Activated CD4-positive, alpha-beta T cell treated with anti-CD3 and anti-CD28 coated beads for 48 hours (primary cell): Measurements from ENCODE around the gene ASZ1.

Experiments used
- DNase-seq: peaks from one replicate; pipeline ENCODE4 v3.0.0-alpha.2; 2020

Gene ASZ1

DNA sequence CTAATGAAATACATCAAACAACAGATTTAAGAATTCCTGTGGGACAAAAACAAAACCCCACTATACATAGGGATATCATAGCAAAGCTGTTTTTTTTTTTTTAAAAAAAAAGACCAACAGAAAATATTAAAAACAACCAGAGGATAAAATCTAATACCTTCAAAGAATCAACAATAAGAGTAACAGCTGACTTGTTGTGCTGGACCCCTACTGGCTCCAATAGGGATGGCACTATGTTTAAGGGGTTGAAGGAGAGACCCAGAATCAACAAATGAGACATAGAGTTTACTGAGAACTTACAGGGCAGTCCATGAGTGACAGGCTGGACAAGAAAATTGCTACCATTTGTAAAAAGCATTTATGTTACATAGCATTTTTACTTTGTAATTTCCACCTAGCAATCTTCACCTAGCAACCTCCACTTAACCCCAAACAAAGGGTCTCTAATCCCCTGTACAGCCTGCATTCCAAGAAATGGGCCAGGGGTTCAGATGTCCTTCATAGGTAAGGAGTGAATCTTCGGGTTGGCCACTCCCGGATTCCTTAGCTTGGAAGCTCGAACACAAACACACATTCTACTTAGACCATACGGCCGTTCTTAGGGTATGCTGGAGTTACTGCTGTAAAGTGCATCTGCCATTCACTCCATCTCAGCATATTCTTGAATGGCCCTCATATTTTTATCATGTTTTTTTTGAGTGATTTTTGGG is 25.8 kb downstream of the ASZ1 start:
- DNase-seq: no peak

DNA sequence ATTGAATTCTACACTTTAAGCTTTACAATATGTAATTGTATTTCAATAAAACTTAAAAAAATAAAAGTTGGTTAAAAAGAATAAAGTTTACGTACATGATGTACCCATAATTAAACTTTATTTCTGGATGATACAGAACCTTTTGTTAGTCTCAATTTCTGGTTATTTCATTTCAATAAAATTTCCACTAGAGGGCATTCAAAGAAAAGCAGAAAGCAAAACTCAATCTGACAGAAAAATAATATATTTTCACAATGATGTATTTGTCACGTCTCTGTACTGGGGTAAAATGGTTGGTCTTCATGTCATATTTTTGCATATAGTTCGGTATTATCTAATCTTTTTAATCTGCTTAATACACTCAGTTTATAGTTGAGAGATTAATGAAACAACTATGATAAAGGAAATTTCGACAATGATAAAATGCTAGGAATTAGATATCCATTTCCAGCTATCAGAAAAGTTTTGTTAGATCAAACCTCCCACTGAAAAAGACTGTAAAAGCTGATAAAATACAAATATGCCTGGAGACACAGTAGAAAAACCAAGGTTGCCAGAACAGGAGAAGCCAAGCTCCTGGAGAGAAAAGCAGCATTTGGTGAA is 27.4 kb downstream of the ASZ1 start:
- DNase-seq: no peak

DNA sequence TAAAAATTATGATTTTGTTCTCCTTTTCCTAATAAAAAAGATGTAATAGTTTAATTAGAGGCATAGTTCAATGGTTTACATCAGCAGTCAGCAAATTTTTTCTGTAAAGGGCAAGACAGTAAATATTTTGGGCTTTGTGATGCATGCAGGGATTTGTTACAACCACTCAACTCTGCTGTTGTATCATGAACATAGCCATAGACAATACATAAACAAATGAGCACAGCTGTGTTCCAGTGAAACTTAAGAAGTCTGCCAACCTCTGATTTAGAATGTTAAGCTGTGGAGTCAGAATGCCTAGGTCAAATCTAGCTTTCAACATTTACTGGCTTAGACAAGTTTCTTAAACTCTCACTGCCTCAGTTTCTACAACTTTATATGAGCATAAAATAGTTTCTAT is 31.6 kb downstream of the ASZ1 start:
- no peak for DNase-seq

DNA sequence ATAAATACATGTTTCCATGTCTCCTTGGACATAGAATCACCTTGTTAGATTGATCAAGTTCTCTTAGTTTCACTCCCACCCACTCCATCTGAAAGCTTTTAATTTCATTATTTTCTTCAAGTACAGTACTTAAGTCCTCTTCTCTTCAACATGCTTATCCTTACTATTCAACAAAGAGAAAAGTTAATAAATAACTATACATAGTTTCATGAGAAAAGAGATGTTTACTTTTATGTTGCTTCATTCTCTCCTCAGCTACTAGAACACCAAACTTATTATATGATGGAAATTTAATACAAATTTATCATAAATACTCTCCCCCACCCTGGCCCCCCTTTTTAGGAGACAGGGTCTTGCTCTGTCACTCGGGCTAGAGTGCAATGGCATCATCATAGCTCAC is 33.5 kb downstream of the ASZ1 start:
- DNase-seq: no peak

DNA sequence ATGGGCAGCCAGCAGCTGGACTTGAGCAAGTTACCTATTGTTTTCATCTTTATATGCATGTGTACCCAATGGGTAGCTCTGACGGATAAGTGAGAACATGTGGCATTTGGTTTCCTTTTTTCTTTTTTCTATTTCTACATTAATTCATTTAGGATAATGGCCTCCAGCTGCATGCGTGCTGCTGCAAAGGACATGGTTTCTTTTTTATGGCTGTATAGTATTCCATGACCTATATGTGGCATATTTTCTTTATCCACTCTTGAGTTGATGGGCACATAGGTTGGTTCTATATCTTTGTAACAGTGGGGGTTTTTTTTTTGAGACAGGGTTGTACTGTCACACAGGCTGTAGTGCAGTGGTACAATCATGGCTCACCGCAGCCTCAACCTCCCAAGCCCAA is 37.4 kb downstream of the ASZ1 start:
- DNase-seq: no peak

DNA sequence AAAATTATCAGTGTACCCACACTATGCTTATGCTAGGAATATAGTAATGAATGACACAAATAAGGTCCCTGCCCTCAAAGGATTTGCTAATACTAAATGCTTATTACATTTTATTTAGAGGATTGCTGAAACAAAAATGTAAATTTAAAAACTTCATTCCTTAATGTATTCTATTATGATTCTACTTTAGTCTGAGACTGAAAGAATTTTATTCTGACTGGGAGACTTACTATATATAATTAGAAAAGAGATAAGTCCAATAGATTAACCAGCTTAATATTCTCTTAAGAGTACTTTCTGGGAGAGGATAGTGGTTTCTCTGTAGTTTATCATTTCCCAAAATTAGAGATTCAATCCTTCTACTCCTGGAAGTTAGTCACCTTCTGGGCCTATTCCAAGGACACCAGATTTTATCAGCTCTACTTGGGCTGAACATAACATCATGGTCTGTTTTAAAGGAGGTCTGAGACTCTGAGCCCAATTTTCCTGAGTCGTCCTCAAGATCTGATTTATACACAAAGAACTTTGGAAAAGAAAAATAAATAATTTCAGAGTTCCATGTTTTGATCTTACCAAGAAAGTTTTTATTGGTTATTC is 41.1 kb downstream of the ASZ1 start:
- DNase-seq: no peak

DNA sequence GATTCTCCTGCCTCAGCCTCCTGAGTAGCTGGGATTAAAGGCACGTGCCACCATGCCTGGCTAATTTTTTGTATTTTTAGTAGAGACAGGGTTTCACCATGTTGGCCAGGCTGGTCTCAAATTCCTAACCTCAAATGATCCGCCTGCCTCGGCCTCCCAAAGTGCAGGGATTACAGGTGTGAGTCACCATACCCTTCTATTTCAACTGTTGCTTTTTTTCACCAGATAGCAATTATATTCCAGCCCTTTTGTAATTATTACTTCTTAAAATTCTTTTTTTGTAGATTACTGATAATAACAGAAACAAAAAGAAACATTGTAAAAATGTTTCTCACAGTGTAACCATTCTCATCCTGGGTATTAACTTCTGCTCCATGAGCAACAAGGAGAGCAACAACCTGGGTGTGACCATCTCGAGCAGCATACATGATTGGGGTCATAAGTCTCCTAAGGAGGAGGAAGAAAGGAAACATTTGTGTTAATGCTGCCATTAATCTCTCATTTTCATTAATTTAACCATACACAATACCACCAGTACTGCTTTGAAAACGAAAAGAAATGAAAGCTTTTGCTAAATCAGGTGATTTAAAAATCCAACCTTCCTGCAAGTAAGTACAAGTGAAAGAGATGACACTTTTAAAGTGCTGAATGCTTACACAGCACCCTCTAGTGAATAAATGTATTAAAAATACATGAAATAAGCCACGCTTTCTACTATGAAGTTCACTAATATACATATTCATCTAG is 41.8 kb downstream of the ASZ1 start:
- DNase-seq: no peak

DNA sequence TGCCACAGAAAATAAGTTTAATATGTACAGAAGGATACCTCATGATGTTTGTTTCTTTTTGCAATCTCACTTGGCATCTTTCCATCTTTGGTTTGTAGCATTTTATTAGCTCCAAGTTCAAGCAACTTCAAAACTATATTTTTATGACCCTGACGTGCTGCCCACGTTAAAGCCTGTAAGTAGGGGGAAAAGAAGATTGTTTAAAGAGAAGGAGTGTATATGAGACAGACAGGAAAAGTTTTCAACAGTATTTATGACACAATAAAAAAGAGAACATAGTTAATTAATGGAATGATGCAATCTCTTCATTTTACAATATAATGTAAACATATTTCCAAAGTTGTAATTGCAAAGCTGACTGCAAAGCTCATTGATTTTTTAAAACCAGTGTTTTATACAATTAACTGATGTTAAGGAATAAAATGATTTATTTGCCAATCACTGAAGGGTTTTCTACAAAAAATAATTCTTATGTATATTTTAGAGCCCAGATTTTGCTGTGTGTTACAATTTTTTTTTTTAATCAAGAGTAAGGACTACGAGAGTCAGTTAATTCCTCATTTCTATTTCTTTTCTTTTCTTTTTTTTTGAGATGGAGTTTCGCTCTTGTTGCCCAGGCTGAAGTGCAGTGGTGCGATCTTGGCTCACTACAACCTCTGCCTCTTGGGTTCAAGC is 42.5 kb downstream of the ASZ1 start:
- no peak for DNase-seq

DNA sequence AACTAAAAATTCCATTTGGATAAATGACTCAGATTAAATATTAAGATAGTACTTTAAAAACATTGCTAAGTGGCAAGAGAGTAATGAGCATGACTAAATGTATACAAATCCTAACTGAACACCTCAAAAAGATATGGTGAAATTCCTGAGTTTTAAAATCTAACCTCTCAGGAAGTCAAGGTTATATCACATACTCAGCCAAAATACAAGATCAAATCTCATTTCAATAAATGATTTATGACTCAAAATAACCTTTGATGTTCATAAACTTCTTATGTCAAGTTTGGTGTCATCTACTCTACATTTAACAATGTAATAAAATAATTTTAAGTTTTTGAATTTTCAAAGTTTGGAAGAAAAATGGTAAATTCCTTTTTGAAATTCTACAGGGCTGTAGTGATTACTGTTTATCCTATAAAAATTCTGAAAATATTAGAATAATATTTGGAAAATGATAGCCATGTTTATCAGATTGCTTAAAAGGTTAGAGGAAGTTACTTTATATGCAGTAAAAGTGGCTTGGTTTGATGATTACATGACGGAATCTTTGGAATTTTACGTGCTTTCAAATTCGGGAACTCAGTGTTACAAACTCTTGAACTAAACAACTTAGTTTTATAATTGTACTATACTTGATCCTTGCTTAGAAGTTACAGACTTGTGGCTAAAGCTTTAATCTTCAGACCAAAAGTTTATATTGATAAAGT is 43.7 kb downstream of the ASZ1 start:
- DNase-seq: no peak

DNA sequence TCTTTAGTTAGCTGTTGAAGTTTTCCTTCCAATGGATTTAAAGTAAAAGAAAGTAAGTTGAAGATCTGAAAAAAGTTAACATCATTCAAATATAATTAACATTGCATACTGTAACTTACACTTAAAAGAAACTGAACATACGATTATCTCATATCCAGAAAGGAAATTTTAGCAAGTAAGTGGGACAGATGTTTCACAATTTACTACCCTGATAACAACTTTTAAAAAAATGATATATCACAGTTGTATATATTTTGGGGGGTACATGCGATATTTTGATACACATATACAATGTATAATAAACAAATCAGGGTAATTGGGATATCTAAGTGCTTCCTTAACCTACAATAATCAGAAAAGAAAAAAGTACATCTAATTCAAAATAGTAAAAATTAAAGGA is 44.2 kb downstream of the ASZ1 start:
- DNase-seq: no peak

DNA sequence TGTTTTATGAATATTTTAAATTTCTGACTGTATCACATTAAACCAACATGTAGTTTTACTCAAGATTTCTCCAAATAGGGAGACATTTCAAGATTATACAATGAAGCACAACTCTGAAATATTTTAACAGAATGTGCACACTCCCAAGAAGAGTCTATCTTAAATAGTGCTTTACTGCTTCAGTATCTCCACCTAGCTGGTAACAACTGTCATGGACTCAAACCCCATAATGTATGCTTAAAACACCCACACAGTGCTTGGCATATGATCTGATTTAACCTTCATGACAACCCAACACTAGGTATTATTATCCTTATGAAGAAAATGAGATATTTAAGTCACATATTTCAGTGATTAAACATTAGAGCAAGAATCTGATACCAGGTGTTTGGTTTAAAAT is 45.9 kb downstream of the ASZ1 start:
- DNase-seq: no peak

DNA sequence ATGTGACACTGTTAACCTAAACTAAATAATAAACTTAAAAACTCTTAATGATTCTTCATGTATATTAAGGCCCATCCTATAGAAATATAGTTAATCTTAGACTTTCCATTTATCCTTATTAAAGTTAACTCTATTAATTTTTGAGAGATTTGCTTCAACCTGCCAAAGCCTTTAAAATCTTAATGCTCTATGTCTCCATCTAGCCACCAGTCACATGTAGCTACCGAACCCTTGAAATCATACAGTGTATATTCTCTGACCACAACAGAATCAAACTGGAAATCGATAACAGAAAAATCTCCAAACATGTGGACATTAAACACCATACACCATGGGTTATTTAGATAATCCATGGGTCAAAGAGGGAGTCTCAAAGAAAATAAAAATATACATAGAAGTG is 51.9 kb downstream of the ASZ1 start:
- no peak for DNase-seq

DNA sequence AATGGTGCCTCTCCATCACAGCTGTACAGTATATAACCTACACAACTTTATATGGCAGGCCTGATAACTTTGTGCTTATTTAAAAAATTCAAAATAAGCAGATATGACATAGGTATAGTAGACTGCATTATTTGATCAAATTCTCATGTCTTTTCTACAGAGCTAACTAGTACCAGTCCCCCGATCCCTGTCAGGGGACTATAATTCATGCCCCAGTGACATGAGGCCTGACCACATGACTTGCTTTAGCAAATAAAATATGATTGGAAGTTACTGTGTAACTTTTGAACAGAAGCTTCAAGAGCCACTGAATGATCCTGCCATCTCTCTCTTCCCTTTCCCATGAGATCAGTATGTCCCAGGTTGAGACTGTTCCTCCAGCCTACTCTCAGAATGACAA is 55.2 kb downstream of the ASZ1 start:
- no peak for DNase-seq

DNA sequence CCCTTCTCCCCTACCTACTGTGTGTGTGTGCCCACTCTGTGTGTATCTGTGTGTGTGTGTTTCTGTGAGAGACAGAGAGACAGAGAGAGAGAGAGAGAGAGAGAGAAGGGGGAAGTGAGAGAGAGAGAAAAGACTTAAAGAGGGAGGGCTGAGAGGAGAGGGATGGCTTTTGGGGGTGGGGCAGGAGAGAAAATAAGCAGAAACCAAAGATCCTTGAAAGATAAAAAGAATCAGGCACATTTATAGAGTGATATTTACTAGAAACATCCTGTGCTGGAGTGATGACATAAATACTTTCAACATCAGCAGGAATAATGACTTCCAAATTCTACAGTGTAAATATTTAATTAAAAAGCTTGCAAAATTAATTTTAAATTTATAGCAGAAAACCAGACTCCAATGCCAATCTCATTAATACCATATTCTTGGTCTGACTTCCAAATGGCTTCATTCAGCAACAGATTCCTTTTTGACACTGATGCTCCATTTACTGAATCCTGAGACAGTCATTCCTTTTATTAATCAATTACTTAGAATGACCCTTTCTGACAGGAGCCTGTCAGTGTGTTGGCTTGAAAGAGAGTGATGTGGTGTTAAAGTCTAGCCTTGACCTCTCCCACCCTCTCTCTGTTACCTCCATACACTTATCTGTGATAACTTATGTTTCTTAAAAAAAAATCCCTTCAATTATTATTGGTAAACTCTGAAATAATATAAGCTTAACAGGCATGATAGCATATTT is 62.8 kb downstream of the ASZ1 start:
- no peak for DNase-seq

DNA sequence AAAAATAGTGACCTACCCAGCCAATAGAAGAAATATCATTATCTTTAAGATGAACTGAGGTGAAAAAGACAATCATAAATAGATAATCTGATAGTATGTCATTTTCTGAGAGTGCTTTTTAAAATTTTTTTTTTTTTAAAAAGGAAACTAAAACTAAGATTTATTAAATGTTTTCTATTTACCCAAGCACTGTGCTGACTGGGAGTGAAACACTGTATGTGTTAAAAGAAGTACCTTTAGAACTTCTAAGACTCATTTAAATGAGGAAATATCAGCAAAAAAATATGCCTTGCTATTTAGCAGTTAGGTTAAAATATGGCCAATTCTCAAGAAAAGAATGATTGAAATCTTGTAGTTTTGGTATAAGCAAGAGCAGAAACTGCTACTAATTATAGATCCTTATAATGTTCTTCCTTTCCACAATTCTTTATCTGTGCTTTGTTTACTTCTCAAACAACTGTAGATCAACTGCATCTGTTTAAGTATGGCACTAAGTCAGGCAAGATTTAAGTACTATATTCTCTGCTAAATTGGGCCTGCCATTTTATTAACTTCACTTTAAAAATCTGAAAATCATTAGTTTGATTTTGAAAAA is 64.9 kb downstream of the ASZ1 start:
- DNase-seq: no peak

DNA sequence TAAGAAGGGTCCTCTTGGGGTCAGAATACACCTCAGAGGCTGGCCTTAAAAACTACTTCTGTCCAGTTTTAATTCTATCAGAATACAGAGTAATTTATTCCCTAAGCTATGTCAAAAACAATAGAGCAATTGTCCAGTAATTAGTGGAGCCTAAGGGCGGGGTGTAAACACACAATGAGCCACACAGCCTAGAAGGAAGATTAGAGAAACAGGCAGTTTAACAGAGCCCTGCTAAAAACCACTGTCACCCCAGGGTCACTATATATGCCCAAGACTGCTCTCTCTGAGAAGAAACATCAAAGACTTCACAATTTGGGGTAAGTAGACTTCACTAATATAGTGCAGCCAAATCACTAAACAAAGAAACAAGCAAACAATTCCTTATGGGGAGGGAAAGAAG is 77.3 kb downstream of the ASZ1 start:
- no peak for DNase-seq

DNA sequence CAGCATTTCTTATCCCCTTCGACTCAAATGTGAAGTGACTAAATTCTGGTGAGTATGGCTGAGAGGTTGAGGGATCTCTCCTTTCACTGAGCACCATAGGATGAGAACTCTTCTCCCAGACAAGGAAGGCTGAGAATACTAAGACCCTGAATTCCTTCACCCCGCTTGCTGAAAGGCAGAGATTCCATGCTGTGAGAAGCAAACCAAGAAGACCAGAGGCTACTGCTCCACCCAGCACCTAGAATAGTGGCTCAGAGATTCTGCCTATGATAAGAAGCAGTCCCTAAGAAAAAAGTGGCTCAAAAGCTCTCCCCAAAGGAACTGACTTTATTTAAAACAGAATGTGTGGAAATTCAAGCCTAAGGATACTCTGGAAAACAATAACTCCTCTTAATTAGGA is 77.7 kb downstream of the ASZ1 start:
- DNase-seq: no peak

DNA sequence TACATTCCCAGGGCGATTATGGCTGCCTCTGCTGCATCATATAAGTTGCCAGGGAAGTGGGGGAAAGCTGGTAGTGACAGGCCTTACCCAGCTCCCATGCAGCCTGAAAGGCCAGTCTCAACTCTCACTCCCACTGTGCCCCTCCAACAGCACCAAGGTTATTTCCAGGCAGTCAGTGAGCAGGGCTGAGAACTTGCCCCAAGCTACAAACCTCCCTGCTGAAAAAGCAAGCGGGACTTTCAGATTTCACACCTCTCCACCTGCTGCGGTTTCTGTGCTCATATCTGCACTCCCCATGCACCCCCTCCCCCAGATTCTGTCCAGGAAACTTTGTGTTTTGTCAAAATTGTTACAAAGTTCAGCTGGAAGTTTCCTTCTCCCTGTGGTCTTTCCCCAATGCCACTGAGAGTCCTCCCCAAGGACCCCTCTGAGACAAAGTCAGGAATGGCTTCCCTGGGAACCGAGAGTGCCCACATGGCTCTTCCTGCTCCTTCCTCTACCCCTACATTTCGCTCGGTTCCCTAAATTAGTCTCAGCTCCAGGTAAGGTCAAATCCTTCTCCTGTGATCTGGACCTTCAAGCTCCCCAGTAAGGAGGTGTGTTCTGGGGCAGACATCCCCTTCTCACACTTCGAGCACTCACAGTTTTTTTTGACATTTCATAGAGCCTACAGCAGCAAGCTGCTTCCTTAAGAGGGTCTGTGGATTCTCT is 79.2 kb downstream of the ASZ1 start:
- DNase-seq: no peak

DNA sequence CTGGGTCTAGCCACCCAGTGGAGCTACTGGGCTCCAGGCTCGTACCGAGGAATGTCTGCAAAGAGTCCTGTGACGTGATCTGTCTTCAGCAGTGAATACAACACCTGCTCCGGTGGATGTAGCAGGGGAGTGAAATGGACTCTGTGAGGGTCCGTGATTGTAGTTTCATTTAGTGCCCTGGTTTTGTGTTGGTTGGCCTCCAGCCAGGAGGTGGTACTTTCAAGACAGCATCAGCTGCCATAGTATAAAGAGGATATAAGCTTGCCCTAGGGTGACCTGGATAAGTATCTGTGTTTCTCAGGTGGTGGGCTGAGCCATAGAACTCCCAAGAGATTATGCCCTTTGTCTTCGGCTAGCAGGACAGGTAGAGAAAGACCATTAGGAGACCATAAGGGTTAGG is 79.8 kb downstream of the ASZ1 start:
- DNase-seq: no peak

DNA sequence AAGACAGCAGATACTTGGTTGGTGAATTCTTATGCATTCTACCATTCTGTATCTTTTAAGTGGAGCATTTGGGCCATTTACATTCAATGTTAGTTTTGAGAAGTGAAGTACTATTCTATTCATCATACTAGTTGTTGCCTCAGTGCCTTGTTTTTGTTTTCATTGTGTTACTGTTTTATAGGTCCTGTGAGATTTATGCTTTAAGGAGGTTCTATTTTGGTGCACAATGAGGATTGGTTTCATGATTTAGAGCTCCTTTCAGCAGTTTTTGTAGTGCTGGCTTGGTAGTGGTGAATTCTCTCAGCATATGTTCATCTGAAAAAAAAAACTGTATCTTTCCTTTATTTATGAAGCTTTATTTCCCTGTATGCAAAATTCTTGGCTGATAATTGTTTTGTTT is 81.1 kb downstream of the ASZ1 start:
- DNase-seq: no peak

DNA sequence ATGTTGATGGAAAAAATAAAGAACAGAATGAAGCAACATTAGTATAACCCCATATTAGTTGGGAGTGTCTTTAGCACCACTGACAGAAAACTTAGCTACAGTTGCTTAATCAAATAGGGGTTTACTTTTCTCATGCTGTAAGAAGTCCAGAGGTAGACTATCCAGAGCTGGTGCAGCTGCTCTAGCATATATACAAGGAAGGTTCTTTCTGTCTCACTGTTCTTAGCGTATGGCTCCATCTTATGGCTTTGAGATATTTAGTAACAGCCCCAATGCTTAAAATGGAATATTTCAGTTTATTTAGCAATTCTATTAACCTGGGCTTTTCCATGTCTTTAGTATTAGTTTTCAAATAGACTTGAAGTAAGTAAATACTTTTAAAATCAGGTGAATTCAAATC is 89.3 kb downstream of the ASZ1 start:
- DNase-seq: no peak
